ENCODE data around the gene OR4A16. TPM values are rescaled to one million over a fixed set of nuclear protein-coding genes. Genes with fewer than 3 reads are reported as not detected.

Gene OR4A16
- not detected in 2 replicates for total RNA-seq (2014; rRNA removed; shearing (Covaris generic); ENCODE audit: low replicate concordance)

- Histone ChIP-seq H3K36me3 (no peaks in the 10 kb centered on the region), H3K27me3 (no peaks in the 10 kb centered on the region), H3K4me3 (no peak within 1 kb of the TSS), H3K9me3 (no peaks in the 10 kb centered on the region)
- DNase-seq: no peak
These were observed at the start of gene OR4A16 for GRCh38 chr11:55342901-55343300. TSS of gene OR4A16 (plus strand) at chr11:55343201. CDS start at chr11:55343201, 0 bp downstream.

DNA sequence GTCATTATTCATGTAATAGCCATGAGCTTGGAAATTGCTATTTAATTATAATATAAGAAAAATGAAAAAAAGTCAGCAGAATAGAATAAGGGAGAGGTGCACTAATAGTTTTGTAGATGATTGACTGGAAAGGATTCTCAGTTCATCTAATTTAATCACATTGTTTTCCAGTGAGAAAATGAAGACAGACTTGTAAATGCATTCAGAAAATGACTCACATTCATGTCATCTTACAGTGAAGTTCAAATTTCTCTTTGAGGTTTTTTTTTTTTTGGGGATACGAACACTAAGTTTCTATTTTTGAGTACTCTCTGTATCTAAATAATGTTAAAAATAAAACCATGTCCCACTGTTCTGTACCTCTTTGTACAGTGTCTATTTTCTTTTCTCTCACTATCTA, 18.5 kb upstream of the OR4A16 start:
- Histone ChIP-seq H3K36me3 (no peaks in the 10 kb centered on the region), H3K4me3 (no peak overlapping the region), H3K9me3 (no peaks in the 10 kb centered on the region; the same call in 1 of the 2 replicates), H3K27me3 (no peaks in the 10 kb centered on the region)
- no peak for DNase-seq

- no peaks in the 10 kb centered on the region for H3K36me3 ChIP-seq
- no peak overlapping the region for H3K4me3 ChIP-seq
- no peaks in the 10 kb centered on the region for H3K9me3 ChIP-seq
- no peaks in the 10 kb centered on the region for H3K27me3 ChIP-seq
- DNase-seq: no peak
These were observed 2.3 kb downstream of the OR4A16 start for GRCh38 chr11:55345306-55345705.

- no peak for DNase-seq
- H3K9me3 ChIP-seq: no peaks in the 10 kb centered on the region
- no peaks in the 10 kb centered on the region for H3K36me3 ChIP-seq
- H3K4me3 ChIP-seq: no peak overlapping the region
- no peaks in the 10 kb centered on the region for H3K27me3 ChIP-seq
These were observed 6.0 kb downstream of the OR4A16 start for GRCh38 chr11:55349032-55349431.

DNA sequence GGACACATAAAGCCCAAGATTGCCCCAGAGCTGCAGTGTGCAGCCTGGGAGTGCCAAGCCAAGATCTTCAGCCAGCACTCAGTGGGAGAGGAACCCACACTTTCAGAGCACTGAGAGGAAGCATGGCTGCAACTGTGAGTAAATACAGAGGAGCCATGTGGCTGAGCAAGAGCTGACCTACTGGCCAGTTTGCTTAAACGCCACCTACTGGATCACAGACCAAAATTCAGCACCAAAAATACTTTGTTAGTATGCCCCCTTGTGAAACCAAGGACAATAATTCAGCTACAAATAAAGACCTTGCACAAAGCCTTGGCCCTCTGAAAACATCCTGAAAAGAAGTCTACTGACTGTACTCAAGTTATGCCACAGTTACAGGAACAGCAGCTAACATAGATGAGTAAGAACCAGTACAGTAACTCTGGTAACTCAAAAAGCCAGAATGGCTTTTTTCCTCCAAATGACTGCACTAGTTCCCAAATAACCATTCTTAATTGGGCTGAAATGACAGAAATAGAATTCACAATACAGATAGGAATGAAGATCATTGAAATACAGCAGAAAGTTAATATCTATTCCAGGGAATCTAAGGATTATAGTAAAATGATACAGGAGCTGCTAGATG, 14.7 kb downstream of the OR4A16 start:
- no peak for DNase-seq
- Histone ChIP-seq H3K4me3 (no peak overlapping the region), H3K9me3 (no peaks in the 10 kb centered on the region), H3K27me3 (no peaks in the 10 kb centered on the region), H3K36me3 (no peaks in the 10 kb centered on the region)

- H3K27me3 ChIP-seq: no peaks in the 10 kb centered on the region
- no peak within 1 kb of the TSS for H3K4me3 ChIP-seq
- H3K36me3 ChIP-seq: no peaks in the 10 kb centered on the region
- DNase-seq: no peak
- H3K9me3 ChIP-seq: no peaks in the 10 kb centered on the region
These were observed 24.7 kb downstream of the OR4A16 start, which contains the start of gene OR4A15 for GRCh38 chr11:55367674-55368073. TSS of gene OR4A15 (plus strand) at chr11:55367974. CDS start at chr11:55367974, 0 bp downstream.

Other genes starting within 250 kb of the OR4A16 start
- not detected in 2 replicates for gene TRIM48, start 81.0 kb upstream of the OR4A16 start, total RNA-seq (2014; rRNA removed; shearing (Covaris generic); ENCODE audit: low replicate concordance)
- gene OR4A15, start 24.8 kb downstream of the OR4A16 start, total RNA-seq (2014; rRNA removed; shearing (Covaris generic); ENCODE audit: low replicate concordance): not detected in 2 replicates
- not detected in 2 replicates for gene OR4C15, start 211.3 kb downstream of the OR4A16 start, total RNA-seq (2014; rRNA removed; shearing (Covaris generic); ENCODE audit: low replicate concordance)
- not detected in 2 replicates for gene OR4C16, start 228.9 kb downstream of the OR4A16 start, total RNA-seq (2014; rRNA removed; shearing (Covaris generic); ENCODE audit: low replicate concordance)